NCI-H82 treated with DMSO at 0.1 percent for 48 hours (cell line): ENCODE results near the gene REEP6.
"Not testable (repeated sequence)": the region's sequence is repeated elsewhere in the genome, so short reads cannot be mapped to it uniquely, and the experiment has no call there.

Experiments
- DNase-seq: peaks from one replicate; lab custom pipeline; 2025; ENCODE audit not compliant: unreplicated experiment; lab: John Stamatoyannopoulos, UW

Gene REEP6

DNA sequence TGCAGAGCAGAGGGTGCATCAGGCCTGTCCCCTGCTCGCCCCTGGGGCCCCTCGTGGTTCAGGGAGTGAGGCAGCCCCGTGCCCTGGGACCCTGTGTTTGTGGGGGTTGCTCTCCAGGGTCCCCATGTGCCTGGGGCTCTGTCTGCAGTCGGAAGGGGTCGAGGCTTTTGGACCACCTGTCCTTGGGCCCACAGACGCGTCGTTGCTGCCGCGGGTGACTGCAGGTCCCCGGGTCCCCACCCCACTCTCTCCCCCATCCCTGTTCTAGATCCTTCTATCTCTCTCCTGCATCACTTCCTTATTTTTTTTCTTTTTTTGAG lies 2.7 kb upstream of the REEP6 start:
- no peak for DNase-seq

DNA sequence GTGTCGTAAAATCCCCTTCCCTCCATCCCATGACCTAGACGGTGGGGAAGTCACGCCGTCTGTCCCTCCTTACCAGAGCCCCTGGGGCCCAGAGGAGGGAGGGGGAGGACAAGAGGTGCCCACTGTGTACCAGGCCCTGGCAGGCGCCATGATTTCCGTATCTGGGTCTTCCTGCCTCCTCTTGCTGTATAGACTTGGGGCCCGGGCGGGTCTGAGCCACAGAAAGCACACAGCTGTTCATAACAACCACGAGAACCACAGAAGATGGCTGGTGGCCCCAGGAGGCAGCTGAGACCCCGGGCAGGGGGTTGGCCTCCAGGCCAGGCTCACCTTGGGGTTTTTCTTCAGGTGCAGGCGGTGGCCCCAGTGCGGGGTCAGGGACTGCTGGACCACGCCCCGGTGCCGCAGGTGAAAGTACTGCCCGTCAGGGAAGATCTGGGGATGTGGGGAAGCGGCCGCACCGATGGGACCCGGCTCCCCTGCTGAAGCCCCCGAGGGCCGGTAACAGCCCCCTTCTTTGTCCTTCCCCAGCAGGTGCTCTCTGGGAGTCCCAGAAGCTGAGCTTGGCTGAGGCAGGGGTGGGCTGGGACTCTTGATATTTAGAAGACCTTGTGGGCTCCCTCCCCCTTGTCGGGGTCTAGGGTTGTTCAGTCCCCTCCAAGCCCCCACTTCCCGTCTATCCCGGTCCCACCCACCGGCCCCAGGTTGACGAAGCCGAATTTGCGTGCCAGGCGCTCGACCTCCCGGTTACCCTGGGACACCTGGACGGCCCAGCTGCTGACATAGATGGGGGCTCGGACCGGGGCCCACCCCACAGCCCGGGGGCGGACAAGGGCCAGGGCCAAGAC lies 1.3 kb upstream of the REEP6 start:
- DNase-seq, result no peak

DNA sequence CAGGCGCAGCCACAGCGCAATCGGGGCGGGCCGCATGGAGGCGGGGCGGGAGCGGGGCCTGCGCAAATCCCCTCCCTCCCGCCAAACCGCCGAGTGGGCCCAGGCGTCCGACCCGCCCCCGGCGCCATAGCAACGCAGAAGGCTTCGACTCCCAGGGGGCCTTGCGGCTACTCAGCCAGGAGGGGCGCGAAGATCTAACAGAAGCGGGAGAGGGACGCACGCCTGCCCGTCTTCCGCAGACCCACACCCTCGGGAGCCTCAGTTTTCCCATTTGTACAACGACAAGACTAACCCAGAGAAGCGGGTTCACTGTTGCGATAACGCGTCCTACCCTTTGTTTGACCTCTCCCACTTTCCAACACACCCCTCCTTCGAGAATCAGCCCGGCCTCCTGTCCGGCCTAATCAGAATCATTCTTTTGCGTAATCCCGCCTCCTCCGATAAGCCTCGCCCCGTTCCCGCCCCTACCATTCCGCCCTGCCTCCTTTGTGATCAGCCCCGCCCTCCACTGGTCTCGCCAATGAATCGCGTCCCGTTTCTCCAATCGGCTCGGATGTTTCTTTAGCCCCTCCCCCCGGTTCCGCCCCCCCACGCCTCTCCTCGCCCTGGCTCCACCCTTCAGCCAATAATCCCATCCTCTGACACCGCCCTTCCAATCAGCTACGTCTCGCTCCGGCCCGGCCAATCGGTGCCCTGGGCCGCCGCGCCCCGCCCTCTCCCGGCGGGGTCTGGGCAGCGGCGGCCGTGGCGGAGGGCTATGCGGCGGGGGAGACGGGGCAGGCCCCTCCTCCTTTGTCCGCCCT lies 469 bp upstream of the REEP6 start, which contains the start of gene PCSK4:
TSS of gene PCSK4 (minus strand) at position 40 of the 803 bp plus-strand sequence. CDS start at position 36, 4 bp downstream.
- peak; percentile 93 for DNase-seq

GRCh38 chr19:1491849-1492170 lies 829 bp downstream of the REEP6 start:
- DNase-seq, result no peak

DNA sequence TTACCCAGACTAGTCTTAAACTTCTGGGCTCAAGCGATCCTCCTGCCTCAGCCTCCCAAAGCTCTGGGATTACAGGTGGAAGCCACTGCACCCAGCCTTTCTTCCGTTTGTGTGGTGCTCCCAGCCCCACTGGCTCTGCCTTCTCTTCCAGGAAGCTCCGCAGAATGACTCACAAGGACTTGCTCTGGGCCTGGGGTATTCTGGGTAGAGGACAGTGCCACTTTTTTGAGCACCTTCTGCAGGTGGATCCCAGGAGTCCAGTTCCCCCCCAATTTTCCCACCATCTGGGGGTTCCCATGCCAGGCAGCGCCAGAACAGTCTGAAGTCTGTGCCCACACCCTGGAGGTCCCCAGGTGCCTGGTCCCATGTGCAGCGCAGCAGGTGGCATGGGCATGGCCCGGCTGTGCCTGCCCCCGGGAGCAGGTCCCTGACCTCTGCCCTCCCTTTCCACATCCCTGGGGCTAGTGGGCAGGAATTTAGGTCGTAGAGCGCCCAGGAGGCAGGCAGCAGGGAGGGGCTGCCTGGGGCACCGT lies 1.6 kb downstream of the REEP6 start:
- DNase-seq, result no peak

DNA sequence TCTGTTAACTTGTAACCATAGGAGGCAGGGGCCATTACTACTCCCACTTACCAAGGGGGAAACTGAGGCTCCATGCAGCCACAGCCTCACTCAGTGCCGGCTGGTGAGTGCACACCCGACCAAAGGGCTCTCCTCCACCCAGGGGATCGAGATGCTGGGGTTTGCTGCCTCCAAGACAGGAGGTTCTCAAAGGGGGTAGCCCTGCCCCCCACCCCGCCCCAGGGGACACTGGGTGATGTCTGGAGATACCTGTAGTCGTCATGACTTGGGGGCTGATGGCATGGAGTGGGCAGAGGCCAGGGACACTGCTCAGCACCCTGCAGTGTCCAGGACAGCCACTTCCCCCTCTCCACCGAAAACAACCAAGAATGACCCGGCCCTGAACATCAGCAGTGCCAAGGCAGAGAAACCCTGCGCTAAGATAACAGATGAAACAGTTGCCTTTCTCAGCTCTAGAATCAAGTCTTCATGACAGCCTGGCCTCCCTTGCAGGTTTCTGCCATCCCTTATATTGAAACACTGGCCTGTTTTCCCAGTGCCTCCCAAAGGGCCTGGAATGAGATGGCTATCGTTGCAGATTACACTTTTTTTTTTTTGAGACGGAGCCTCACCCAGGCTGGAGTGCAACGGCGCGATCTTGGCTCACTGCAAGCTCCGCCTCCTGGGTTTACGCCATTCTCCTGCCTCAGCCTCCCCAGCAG lies 3.3 kb downstream of the REEP6 start:
- DNase-seq, result no peak

GRCh38 chr19:1495051-1495798 lies 4.2 kb downstream of the REEP6 start:
- DNase-seq, result no peak

DNA sequence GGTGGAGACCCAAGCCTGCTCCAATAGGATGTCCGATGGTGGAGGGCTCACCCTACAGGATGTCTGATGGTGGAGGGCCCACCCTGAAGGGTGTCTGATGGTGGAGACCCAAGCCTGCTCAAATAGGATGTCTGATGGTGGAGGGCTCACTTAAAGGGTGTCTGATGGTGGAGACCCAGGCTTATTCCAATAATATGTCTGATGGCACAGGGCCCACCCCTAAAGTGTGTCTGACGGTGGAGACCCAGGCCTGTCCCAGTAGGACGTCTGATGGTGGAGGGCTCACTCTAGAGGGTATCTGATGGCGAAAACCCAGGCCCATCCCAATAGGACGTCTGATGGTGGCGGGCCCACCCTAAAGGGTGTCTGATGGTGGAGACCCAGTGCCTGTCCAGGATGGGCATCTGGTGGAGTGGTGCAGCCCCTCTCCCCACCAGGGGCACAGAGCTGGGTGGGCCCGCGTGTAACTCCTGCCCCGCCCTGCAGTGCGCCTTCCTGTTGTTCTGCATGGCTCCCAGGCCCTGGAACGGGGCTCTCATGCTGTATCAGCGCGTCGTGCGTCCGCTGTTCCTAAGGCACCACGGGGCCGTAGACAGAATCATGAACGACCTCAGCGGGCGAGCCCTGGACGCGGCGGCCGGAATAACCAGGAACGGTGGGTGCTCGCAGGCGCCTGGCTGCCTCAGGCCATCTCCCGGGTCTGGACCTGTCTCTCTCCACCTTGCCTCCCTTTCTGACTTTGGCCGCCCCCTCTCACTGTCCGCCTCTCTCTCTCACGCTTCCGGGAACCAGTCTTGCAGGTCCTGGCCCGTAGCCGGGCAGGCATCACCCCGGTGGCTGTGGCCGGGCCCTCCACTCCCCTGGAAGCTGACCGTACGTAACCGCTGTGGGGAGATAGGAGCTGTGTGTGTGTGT lies 5.1 kb downstream of the REEP6 start:
- DNase-seq, result no peak

DNA sequence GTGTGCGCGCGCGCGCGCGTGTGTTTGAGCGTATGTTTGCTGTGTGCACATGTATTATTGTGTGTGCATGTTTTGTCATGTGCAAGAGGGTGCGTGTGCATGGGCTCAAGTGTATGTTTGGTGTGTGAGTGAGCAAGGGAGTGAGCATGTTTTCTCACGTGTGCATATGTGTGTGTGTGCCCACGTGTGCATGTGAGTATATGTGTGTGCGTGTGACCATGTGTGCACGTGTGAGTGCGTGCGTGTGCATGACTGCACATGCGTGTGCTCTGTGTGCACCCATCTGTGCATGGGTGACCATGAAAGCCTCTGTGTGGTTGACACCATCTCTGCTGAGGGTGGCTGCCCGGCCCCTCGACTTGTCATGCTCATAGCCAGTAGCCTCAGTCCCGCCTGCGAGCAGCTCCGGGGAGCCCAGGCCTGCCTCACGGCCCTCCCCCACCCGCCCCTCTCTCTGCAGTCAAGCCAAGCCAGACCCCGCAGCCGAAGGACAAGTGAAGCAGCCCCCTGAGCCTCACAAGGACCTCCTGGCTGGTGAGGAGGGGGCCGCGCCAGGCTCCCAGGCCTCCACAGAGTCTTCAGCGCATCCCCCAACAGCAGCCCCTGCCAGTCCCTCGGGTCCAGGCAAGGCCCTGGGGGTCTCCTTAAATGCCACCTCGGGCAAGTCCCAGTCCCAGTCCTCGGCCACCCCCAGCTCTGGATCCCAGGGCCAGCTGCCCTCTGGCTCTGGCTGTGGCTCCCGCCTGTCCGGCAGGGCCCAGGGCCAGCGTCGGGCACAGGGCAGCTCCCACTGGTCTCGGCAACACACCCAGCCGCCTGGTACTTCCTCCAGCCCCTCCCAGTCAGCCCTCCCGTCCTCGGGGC lies 6.0 kb downstream of the REEP6 start:
- DNase-seq, result no peak

DNA sequence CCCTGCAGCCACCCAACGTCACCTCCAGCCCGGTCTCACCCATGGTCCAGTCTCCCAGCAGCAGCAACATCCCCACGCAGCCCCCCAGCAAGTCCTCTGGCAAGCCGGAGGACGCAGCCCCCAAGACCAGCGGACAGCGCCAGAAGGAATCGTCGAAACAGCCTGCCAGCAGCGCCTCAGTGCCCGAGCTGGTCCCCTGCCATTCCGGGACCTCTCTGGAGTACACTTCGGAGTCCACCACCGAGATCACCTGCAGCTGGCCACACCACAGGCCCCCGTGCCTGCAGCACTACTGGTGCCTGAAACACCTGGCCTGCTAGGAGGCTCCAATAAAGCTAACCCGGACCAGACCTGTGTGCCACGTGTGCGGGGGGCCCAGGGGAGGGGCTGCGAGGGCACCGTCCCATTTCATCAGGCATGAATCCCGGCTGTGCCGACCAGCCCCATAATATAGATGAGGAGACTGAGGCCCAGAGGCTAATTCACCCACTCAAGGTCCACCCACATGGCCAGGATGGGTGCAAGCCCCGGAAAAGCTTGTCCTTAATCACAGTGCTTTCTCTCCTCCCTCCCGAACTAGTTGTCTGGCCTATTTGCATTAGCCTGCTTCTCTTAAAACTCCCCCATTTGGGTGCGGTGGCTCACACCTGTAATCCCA lies 6.7 kb downstream of the REEP6 start:
- DNase-seq, result no peak

DNA sequence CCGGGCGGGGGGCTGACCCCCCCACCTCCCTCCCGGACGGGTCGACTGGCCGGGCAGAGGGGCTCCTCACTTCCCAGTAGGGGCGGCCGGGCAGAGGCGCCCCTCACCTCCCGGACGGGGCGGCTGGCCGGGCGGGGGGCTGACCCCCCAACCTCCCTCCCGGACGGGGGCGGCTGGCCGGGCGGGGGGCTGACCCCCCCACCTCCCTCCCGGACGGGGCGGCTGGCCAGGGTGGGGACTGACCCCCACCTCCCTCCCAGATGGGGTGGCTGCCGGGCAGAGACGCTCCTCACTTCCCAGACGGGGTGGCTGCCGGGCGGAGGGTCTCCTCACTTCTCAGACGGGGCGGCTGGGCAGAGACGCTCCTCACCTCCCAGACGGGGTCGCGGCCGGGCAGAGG lies 8.2 kb downstream of the REEP6 start:
- DNase-seq, result not testable (repeated sequence)

DNA sequence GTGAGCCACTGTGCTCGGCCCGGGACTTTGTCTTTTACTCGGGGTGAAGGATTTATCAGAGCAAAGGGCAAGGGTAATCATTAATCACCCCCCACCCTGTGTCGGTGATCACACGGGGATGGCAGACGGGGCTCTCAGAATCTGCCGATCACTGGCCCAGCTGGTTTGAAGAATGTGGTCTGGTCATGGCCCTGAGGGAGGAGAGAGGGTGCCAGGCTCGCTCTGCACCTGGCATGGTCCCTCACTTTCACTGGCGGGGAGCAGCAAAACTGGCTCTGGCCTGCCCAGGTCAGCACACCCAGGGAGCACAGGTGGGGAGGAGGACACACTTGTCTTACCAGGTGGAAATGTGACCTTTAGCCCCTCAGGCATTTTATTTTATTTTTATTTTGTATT lies 10.2 kb downstream of the REEP6 start:
- DNase-seq, result no peak

GRCh38 chr19:1502433-1503088 lies 11.6 kb downstream of the REEP6 start:
- DNase-seq, result no peak

- DNase-seq, result no peak
Observed at GRCh38 chr19:1503089-1503924, 12.3 kb downstream of the REEP6 start.

- DNase-seq, result no peak
Observed at GRCh38 chr19:1503925-1504773, 13.2 kb downstream of the REEP6 start.

- DNase-seq, result no peak
Observed at GRCh38 chr19:1505012-1505411, 14.0 kb downstream of the REEP6 start.
